IPS-20b (cell line): ENCODE results near the gene ASPG.

Experiments used
- H3K27ac ChIP-seq: one replicate; pipeline ENCODE4 v1.5.1; 2013; ENCODE audit warnings: low read length
- H3K27me3 ChIP-seq: 2 replicates; pipeline ENCODE4 v1.6.1; 2013; ENCODE audit warnings: mild to moderate bottlenecking, low read length, inconsistent platforms; ENCODE audit not compliant: insufficient read depth
- H3K36me3 ChIP-seq: 2 replicates; pipeline ENCODE4 v1.6.1; 2013; ENCODE audit warnings: low read depth, mild to moderate bottlenecking, inconsistent platforms, low read length, moderate library complexity; ENCODE audit not compliant: insufficient read depth
- H3K4me1 ChIP-seq: 2 replicates; pipeline ENCODE4 v1.6.1; 2013; ENCODE audit warnings: mild to moderate bottlenecking, control low read depth, inconsistent platforms, low read length, moderate library complexity; ENCODE audit not compliant: insufficient read depth
- H3K4me3 ChIP-seq: 2 replicates; pipeline ENCODE4 v1.5.1; 2013; ENCODE audit warnings: mild to moderate bottlenecking, low read length, inconsistent platforms
- H3K9ac ChIP-seq: 2 replicates; pipeline ENCODE4 v1.6.1; 2013; ENCODE audit warnings: low read depth, mild to moderate bottlenecking, inconsistent platforms, low read length, moderate library complexity
- H3K9me3 ChIP-seq: 2 replicates; pipeline ENCODE4 v1.6.1; 2013; ENCODE audit warnings: mild to moderate bottlenecking, low read depth, low read length, inconsistent platforms; ENCODE audit not compliant: insufficient read depth

The ASPG gene

DNA sequence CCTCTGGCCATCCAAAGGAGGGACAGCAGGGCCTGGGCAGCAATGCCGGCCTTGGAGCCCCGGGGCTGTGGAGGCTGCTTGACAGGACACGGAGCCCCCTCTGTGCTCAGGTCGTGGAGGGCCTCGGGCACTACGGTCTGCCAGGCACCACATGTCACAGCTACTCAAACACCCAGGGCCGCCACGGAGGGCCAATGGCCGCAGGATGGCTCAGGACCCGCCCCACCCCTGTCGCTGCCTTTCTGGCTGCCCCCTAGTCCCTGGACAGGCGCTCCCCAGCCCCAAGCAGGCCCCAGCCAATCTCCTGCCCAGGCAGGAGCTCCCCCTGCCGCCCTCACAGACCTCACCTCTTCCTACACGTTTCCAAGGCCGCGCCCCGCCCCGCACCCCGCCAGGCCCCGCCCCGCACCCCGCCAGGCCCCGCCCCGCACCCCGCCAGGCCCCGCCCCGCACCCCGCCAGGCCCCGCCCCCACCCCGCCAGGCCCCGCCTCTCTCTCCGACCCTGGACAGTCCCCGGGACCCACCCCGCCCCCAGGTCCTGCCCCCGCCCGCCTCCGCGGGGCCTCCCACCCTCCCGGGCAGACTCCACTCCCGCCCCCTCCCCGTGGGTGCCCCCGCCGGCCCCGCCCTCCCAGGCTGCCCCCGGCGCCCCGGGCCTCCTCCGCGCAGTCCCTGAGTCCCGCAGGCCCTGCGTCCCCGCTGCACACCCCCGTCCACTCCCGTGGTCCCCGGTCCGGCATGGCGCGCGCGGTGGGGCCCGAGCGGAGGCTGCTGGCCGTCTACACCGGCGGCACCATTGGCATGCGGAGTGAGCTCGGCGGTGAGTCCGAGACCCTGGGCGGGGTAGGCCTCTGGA, at the start of gene ASPG:
Gene ASPG (plus strand): TSS at position 669 of the 857 bp plus-strand sequence. CDS start 71 bp downstream, at position 740.
- H3K36me3 ChIP-seq: no peaks in the 10 kb centered on the region
- no peak within 1 kb of the TSS for H3K27ac ChIP-seq
- H3K9me3 ChIP-seq: no peaks in the 10 kb centered on the region
- H3K27me3 ChIP-seq: peaks cover 10% of the 10 kb centered on the region; the same call in 1 of the 2 replicates
- H3K4me3 ChIP-seq: peak within 1 kb of the TSS; percentile 42; the same call in 1 of the 2 replicates
- no peaks in the 10 kb centered on the region for H3K4me1 ChIP-seq
- no peak within 1 kb of the TSS for H3K9ac ChIP-seq

DNA sequence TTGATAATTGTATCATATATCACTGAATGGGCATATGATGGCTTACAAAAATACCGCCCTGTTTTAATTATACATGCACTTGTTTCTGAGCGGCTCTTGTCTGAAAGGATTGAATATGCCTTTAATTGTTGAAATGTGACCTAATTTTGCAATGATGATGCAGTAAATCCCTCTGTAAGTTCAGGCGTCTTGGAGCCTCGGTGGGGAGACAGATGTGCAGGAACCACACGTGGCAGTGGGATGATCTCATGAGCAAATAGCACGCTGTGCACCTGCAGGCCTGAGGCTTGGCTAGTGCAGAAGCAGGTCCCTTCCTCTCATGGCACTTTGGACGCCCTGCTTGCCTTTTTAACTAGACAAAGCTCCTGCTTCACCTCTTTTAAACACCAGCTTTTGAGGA, 49.3 kb upstream of the ASPG start:
- Histone ChIP-seq H3K9ac (no peak overlapping the region), H3K27ac (no peak overlapping the region), H3K4me3 (no peak overlapping the region), H3K9me3 (no peaks in the 10 kb centered on the region), H3K36me3 (no peaks in the 10 kb centered on the region), H3K27me3 (peaks cover 4% of the 10 kb centered on the region; the same call in 1 of the 2 replicates), H3K4me1 (no peaks in the 10 kb centered on the region)

DNA sequence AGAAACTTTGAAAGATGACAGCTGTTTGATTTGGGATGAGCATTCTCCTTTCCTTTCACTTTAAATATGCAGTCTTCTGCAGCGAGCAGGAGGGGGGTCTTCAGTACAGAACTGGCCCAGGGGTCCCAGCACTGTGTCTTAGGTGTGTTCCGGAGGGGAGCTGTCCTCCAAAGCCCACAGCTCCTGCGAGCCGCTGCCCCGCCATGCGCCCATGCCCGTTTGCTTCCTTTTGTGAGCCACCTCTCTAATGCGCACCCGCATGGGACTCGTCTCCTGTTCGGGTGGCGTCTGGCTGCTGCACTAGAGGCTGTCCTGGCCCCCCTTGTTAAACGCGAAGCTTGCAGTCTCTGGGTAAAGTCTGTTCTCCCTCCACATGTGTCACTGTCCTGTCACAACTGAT, 48.4 kb upstream of the ASPG start:
- Histone ChIP-seq H3K9ac (no peak overlapping the region), H3K27me3 (peaks cover 4% of the 10 kb centered on the region; the same call in 1 of the 2 replicates), H3K9me3 (no peaks in the 10 kb centered on the region), H3K36me3 (no peaks in the 10 kb centered on the region), H3K27ac (no peak overlapping the region), H3K4me3 (no peak overlapping the region), H3K4me1 (no peaks in the 10 kb centered on the region)

DNA sequence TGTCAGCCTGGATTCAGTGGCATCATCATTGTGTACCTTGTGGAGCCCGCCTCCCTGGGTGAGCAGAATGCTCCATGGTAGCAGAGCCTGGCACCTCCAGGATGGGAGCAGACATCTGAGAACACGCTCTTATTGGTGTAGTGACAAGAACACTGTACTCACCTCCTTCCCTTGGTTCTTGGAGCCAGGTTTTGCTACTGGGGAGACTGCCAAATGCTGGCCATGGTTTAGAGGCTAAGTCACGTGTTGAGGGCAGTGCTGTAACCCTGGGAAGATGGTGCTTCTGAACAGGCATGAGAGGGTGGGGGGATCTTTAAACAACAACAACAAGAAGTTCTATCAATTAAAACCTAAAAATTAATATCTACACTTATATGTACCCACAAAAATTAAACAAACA, 47.6 kb upstream of the ASPG start:
- H3K27ac ChIP-seq: no peak overlapping the region
- H3K9ac ChIP-seq: no peak overlapping the region
- peaks cover 4% of the 10 kb centered on the region; the same call in 1 of the 2 replicates for H3K27me3 ChIP-seq

DNA sequence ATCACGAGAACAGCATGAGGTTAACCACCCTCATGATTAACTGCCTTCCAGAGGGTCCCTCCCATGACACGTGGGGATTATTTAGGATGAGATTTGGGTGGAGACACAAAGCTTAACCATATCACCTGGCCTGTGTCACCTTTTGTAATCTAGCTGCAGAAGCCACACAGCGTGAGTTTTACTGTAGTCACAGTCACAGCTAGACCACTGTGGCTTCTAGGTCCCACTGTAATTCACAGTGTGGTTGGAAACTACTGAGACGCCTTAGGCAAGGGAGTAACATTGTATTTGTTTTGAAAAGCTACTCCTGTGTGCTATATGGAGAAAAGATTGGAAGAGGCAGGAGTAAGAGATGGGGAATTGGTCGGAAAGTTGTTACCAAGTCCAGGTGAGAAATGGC, 46.3 kb upstream of the ASPG start:
- Histone ChIP-seq H3K9ac (no peak overlapping the region), H3K9me3 (no peaks in the 10 kb centered on the region), H3K27me3 (peaks cover 4% of the 10 kb centered on the region; the same call in 1 of the 2 replicates), H3K4me1 (no peaks in the 10 kb centered on the region), H3K27ac (no peak overlapping the region), H3K4me3 (no peak overlapping the region), H3K36me3 (no peaks in the 10 kb centered on the region)

More for the DNA sequence above, 47.6 kb upstream of the ASPG start:
- Histone ChIP-seq H3K4me1 (no peaks in the 10 kb centered on the region), H3K9me3 (no peaks in the 10 kb centered on the region), H3K4me3 (no peak overlapping the region), H3K36me3 (no peaks in the 10 kb centered on the region)

DNA sequence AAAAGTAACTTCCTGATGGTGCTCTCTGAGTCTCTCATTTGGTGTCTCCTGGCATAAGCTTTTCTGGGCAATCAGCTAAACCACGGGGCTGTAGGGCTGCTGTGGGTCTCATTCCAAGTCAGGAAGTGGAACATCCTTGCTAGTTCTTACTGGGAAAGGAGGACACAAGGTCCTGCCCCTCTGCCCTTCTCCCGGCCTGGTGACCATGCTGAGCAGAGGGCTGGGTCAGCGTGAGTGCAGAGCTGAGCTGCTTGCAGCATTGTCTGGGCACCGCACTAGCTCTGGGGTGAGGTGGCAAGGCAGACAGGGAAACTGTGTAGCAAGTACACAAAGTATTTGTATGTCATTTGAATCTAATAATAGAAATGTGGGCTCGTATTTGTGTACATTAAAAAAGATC, 45.0 kb upstream of the ASPG start:
- no peak overlapping the region for H3K27ac ChIP-seq
- H3K27me3 ChIP-seq: peaks cover 4% of the 10 kb centered on the region; the same call in 1 of the 2 replicates
- H3K9ac ChIP-seq: no peak overlapping the region
- no peaks in the 10 kb centered on the region for H3K36me3 ChIP-seq
- H3K4me3 ChIP-seq: no peak overlapping the region
- H3K4me1 ChIP-seq: no peaks in the 10 kb centered on the region
- H3K9me3 ChIP-seq: no peaks in the 10 kb centered on the region

DNA sequence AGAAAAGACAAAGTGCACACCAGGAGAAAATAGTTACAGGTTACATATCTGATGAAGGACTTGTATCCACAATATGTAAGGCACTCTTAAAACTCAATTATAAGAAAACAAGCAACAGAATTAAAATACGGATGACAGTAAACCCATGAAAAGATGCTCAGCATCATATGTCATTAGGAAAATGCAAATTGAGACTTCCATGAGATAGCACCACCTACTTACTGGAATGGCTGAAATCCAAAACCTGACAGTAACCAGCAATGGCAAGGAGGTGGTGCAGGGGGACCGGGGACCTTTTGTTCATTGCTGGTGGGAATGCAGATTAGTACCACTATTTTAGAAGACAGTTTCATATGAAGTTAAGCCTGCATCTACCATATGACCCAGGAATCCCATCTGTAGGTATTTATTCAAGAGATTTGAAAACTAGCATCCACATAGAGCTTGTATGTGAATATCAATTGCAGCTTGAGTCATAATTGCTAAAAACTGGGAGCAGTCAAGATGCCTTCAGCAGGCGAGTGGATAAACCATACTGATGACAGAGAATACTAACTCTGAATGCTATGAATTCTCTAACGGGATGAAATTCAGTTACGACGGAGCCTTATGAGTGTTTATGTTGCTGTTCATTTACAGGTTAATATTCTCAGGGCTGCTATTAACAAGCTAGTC, 43.9 kb upstream of the ASPG start:
- H3K9me3 ChIP-seq: no peaks in the 10 kb centered on the region

DNA sequence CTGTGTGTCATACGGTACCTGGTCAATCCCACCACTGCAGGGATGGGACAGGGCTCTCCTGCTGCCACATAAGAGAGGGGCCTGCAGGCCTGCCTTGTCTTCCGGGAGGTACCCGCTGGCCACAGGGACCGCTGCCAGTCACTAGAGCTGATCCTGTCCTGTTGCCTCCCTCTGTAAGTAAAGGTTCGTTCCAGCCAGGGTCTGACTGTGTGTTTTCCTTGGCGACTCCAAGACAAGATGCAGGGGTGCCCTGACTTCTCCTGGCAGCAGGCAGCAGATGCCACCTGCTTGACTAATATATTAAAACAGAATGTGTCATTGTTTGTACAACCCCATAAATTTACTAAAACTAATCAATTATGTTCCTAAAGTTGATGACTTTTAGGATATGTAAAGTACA, 41.5 kb upstream of the ASPG start:
- no peak overlapping the region for H3K9ac ChIP-seq
- H3K4me1 ChIP-seq: no peaks in the 10 kb centered on the region
- H3K4me3 ChIP-seq: no peak overlapping the region
- H3K36me3 ChIP-seq: no peaks in the 10 kb centered on the region
- no peaks in the 10 kb centered on the region for H3K9me3 ChIP-seq
- H3K27ac ChIP-seq: no peak overlapping the region
- 0 out of 2 replicates have a peak, but pooled peaks cover 4% of the 10 kb centered on the region for H3K27me3 ChIP-seq

More for the DNA sequence above, 43.9 kb upstream of the ASPG start:
- H3K27ac ChIP-seq: no peak overlapping the region
- H3K27me3 ChIP-seq: peaks cover 4% of the 10 kb centered on the region; the same call in 1 of the 2 replicates
- H3K9ac ChIP-seq: no peak overlapping the region
- H3K36me3 ChIP-seq: no peaks in the 10 kb centered on the region
- H3K4me1 ChIP-seq: no peaks in the 10 kb centered on the region
- no peak overlapping the region for H3K4me3 ChIP-seq

DNA sequence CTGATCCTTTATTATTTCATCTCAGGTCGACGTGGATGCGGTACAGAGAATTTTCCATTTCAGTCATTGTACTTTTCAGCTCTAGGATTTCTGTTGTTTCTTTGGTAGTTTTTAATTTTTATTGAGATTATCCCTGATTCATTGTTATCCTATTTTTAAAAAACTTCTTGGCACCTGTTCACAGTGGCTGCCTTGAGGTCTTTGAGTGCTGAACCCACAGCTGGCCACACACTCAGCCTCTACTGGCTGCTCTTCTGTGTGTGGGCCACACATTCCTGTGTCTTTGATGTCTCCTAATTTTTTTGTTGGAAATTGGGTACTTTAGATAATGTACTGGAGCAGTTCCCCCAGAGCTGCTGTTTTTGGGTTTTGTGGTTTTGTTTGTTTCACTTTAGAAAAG, 37.7 kb upstream of the ASPG start:
- H3K27ac ChIP-seq: no peak overlapping the region
- H3K4me3 ChIP-seq: no peak overlapping the region
- no peaks in the 10 kb centered on the region for H3K9me3 ChIP-seq
- no peaks in the 10 kb centered on the region for H3K4me1 ChIP-seq
- H3K9ac ChIP-seq: no peak overlapping the region
- H3K27me3 ChIP-seq: no peaks in the 10 kb centered on the region
- H3K36me3 ChIP-seq: no peaks in the 10 kb centered on the region

DNA sequence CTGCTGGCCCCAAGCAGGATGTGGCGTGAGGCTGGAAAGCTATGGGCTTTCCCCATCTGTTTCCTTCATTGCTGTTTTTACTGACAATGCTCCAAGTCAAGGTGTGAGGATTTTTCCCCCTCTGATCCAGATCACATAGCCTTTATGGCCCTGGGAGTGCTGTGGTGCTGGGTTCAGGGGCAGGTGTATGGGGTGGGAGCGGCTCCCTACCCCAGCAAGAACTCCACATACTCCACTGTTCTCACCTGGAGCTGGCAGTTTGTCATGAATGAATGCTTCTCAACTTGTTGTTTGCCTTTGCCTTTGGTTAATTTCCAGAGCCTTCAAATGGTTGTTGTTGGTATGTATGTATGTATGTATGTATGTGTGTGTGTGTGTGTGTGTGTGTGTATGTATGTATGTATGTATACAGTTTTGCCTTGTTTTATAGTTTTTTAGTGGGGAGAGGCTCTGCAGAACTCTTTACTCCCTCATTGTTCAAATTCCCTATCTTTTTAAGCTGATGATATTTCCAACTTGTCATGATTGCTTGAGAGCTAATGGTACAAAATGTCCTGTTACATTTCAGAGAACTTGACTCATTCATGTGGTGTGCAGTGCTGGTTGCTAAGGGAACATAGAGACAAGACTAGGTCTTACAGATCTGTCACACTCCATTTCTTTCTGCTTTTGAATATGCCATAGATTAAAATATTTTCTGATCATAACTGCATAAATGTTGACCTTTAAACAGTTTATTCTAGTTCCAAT, 36.6 kb upstream of the ASPG start:
- no peak overlapping the region for H3K27ac ChIP-seq
- H3K9ac ChIP-seq: no peak overlapping the region
- H3K4me3 ChIP-seq: no peak overlapping the region
- H3K9me3 ChIP-seq: no peaks in the 10 kb centered on the region
- H3K4me1 ChIP-seq: no peaks in the 10 kb centered on the region
- no peaks in the 10 kb centered on the region for H3K27me3 ChIP-seq
- no peaks in the 10 kb centered on the region for H3K36me3 ChIP-seq

DNA sequence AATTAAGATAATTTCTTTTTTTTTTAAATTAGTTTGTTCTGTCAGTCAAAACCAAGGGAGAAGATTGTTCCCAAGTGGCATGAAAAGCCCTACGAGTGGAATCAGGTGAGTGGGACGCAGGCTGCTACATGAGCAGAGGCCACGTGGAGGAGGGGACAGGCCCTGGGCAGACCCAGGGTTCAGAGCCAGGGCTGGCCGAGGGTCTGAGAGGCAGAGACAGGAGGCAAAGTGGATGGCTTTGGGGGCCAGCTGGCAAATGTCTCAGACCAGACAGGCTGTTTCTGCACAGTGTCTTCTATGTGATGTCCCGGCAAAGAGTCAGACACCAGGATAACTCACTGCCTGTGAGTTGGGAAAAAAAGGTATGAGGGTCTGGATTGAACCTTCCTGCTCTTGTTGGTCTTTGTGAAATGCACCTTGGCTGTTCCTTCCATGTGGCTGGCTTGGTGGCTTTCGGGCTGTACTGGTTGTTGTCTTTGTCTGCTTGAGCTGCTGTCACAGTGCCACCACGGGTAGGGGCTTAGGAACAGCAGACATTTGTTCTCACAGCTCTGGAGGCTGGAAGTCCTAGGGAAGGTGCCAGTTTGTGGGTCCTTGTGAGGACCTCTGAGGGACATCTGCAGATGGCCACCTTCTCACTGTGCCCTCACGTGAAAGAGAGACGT, 35.8 kb upstream of the ASPG start:
- H3K27ac ChIP-seq: no peak overlapping the region

More for the DNA sequence above, 35.8 kb upstream of the ASPG start:
- Histone ChIP-seq H3K4me3 (no peak overlapping the region), H3K4me1 (no peaks in the 10 kb centered on the region), H3K36me3 (no peaks in the 10 kb centered on the region), H3K9me3 (no peaks in the 10 kb centered on the region), H3K9ac (no peak overlapping the region), H3K27me3 (no peaks in the 10 kb centered on the region)
